Activated CD8-positive, alpha-beta memory T cell treated with anti-CD3 and anti-CD28 coated beads for 36 hours (primary cell): Measurements from ENCODE around the gene BAG1. TPM values are rescaled to one million over a fixed set of nuclear protein-coding genes. Genes with fewer than 3 reads are reported as not detected.

ENCODE experiments used
- CTCF ChIA-PET: fragments of 350-600 bp; sonication (Branson Sonifier 250); formaldehyde crosslinking; loops from one replicate; lab custom pipeline; 2021; ENCODE audit warnings: antibody characterized with exemption; lab: Charles Lee
- POLR2A ChIA-PET: fragments of 350-600 bp; sonication (Branson Sonifier 250); formaldehyde crosslinking; loops from one replicate; lab custom pipeline; 2021; ENCODE audit warnings: antibody characterized with exemption; lab: Charles Lee
- total RNA-seq, 2 experiments: library from RNA; stranded (reverse); gene quantifications; one replicate each; pipeline ENCODE4 v1.2.3, GENCODE V29; 2021

The BAG1 gene
- 10 to 100 TPM; 76.9 to 78.8 TPM for total RNA-seq

DNA sequence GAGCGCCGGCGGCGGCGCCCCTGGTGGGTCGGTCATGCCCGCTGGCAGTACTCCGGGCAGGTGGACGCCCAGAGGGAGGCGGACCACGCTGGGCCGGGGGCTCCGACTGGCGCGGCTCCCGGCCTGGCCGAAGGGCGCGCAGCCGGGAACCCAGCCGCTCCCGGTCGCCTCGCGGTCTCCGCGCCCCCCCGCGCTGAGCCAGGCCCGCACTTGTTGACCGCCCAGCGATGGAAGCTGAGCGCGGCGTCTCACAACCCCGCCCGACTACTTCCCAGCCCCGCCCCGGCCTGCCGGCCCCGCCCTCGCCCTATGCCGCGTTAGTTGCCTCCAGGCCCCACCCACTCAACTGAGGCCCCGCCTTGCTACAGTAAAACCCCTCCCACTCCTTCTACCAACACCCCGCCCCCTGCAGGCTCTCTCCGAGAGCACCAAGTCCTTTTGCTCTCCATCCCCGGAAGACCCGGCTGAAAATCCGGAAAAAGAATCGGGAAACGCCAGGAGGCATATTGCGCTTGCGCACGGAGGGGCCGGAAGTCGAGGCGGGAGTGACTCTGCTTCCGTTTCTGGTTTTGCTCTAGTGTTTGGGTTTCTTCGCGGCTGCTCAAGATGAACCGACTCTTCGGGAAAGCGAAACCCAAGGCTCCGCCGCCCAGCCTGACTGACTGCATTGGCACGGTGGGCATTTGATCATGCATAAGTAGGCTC, at the start of gene BAG1, which contains the start of gene CHMP5:
TSS of gene BAG1 (minus strand) at position 236 of the 705 bp plus-strand sequence.
TSS of gene CHMP5 (plus strand) at position 577 of the 705 bp plus-strand sequence. CDS start at position 607, 30 bp downstream.
- POLR2A ChIA-PET = interaction anchor here (2.3 kb wide), 1 partner anchor 25 kb away, joined by 8 read pairs; the partner anchor contains the start of gene NFX1
- CTCF ChIA-PET = interaction anchor here (1.4 kb wide), 1 partner anchor 38 kb away, joined by 3 read pairs; no protein-coding TSS in a partner anchor

DNA sequence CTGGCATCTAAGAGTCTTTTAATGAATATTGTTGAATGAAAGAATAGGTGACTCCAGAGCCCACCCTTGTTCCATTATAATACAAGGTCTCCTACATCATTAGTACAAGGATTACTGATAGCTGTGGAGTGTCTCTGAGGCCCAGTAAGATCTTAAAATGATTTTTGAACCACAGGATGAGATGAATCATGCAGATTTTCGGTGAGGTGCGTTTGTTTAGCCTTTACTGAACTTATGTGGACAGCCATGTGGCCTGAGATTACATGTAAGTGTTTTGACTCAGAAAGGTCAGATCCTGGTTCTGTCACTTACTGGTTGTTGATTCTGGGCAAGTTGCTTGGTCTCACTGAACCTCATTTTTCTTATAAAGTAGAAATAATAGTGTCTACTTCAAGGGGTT, 47.4 kb upstream of the BAG1 start:
- ChIA-PET CTCF (no interaction called here), POLR2A (no interaction called here)

DNA sequence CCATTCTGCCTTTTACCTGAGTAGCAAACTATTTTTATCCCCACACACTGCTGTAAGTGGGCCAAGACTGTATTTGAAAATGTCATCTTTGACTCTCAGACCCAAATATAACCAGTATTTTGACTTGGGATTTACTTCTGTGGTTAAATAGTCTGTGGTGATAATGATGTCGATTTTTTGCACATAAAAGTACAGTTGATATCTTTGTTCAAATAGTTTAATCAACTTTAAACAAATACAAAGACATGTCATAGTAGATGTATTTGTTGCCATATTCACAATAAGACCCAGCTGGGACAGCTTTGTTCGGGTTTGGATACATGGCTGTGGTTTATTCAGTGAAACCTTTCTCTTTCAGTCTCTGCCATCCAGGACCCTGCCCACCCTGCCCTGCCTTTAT, 46.2 kb upstream of the BAG1 start:
- ChIA-PET CTCF (interaction anchor here (1.0 kb wide), 1 partner anchor 10 kb away, joined by 3 read pairs; no protein-coding TSS in a partner anchor), POLR2A (no interaction called here)

DNA sequence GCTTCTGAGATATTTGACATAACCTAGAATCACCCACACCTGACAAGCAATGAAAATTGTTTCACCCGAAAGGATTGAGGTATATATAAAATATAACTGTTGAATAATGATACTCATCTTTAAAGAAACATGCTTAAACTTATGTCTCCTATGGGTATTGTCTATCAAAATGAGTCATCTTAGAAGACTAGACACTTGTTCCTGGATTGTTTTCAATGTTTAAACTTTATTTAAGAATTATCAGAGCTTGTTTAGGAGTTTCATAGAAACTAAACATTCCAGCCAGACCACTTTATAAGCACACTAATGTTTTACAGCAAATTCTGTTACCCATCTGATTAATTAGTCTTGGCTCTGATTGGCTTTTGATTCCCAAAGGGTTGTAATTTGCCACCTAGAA, 45.4 kb upstream of the BAG1 start:
- ChIA-PET CTCF (interaction anchor here (1.0 kb wide), 1 partner anchor 9 kb away, joined by 3 read pairs; no protein-coding TSS in a partner anchor), POLR2A (interaction anchor here (0.5 kb wide), 1 partner anchor 25 kb away, joined by 4 read pairs; no protein-coding TSS in a partner anchor)

DNA sequence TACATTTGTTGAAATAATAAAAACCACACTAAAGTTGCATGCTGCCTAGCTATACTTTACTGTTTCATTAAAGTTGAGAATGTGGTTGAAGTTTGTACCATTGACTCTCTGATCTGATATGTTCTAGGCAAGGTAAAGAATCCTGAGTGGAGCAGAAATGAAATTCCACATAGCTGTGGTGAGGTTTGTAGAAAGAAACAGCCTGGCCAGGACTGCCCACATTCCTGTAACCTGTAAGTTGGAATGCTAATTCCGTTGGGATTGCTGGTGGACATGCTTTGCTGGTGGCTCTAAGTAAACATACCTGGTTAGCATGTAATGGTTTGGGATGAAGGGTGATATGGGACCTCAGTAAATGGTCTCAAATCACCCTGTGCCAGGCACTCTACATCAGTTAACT, 42.6 kb upstream of the BAG1 start:
- POLR2A ChIA-PET = no interaction called here
- CTCF ChIA-PET = interaction anchor here (0.7 kb wide), 1 partner anchor 1278 kb away, joined by 3 read pairs; no protein-coding TSS in a partner anchor

DNA sequence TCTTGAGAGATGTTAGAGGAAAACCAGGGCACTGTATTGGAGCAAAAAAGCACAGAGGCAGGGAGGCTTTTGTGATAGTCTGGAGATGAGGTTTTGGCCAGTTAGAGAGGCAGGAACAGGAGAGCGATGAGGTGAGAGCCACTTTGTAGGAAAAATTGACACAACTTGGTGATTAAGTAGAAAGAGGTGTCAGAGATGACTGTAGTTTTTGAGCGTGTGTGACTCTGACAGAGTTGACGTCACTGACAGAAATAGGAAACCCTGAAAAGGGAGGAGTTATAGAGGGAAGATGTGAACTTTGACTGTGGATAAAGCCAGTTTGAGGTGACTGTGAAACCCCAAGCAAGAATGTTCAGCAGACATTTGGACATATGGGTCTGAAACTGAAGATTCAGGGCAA, 41.5 kb upstream of the BAG1 start:
- ChIA-PET POLR2A (no interaction called here), CTCF (interaction anchor here (0.8 kb wide), 1 partner anchor 15 kb away, joined by 3 read pairs; no protein-coding TSS in a partner anchor)

DNA sequence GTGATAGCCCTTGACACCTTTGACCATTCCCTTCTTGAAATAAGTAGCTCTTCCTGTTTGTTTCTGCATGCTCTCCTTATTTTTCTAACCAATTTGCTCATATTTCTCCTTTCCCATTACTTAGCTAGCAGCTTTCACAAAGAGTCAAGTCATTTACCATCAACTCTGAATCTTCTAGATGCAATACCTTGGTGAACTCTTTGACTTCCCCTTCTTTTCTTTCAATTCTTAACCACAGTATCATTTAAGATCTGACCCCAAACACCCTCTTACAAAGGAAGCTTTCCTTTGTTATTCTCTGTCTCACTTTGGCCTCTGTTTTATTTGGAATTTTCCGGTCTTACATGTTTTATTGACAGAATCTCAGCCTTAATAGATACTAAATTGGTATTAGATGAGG, 39.9 kb upstream of the BAG1 start:
- ChIA-PET CTCF (no interaction called here), POLR2A (interaction anchor here (0.7 kb wide), 1 partner anchor 13 kb away, joined by 5 read pairs; no protein-coding TSS in a partner anchor)

DNA sequence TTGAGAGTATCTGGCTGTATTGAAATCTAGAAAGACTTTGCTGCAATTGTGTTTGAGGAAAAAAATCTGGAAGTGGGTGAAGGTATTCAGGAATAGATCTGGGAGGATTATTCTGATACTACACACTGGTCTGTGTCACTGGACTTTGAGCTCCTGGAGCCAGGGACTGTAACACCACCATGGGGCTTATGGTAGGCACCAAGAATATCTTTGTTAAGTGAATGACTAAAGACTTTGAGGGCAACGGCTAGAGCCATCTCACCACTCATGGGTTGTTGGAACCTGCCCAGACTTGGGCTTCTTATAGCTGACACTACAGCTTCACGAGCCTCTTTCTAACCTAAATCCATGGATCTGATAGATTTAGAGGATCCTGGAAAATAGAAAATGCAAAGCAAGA, 36.0 kb upstream of the BAG1 start:
- CTCF ChIA-PET = interaction anchor here (0.7 to 1.3 kb wide), 3 partner anchors 10 to 26 kb away, joined by 3 to 5 read pairs (median 3); no protein-coding TSS in a partner anchor
- POLR2A ChIA-PET = no interaction called here

DNA sequence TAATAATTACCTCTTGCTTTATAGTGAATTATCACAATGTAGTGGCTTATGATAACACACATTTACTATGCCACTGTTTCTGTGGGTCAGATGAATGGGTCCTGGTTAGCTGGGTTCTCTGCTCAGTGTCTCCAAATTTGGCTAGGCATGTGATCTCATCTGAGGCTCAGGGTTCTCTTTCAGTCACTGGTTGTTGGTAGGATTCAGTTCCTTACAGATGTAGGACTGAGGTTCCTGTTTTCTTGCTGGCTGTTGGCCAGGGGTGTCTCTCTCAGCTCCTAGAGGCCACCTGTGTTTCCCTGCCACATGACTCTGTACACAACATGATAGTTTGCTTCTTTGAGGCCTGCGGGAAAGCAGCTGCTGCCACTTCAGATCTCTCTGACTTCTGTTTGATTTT, 32.9 kb upstream of the BAG1 start:
- ChIA-PET CTCF (interaction anchor here (1.3 kb wide), 1 partner anchor 10 kb away, joined by 5 read pairs; no protein-coding TSS in a partner anchor), POLR2A (no interaction called here)

DNA sequence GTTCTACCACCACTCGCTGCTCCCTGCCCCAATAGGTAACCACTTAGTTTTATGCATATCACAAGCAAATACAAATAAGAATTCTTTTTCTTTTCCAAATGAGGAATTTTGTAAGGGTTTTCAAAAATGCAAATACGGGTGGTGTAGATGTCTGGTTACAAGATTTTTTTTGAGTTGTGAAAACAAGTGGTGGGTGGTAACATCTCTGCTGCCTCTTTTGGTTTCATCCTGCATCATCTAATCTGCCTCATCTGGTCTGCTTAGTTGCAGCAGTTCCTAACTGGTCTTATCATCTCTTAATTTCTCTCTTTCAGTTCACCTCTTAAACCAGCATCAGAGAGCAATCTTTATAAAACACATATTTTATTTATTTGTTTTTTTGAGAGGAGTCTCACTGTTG, 31.1 kb upstream of the BAG1 start:
- CTCF ChIA-PET = no interaction called here
- POLR2A ChIA-PET = no interaction called here

DNA sequence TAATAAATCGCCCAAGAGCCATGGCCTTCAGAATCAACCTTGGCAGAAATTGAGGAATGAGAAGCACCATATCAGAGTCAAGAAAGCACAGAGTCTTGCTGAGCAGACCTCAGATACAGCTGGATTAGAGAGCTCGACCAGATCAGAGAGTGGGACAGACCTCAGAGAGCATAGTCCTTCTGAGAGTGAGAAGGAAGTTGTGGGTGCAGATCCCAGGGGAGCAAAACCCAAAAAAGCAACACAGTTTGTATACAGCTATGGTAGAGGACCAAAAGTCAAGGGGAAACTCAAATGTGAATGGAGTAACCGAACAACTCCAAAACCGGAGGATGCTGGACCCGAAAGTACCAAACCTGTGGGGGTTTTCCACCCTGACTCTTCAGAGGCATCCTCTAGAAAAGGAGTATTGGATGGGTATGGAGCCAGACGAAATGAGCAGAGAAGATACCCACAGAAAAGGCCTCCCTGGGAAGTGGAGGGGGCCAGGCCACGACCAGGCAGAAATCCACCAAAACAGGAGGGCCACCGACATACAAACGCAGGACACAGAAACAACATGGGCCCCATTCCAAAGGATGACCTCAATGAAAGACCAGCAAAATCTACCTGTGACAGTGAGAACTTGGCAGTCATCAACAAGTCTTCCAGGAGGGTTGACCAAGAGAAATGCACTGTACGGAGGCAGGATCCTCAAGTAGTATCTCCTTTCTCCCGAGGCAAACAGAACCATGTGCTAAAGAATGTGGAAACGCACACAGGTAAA, 30.3 kb upstream of the BAG1 start:
- ChIA-PET POLR2A (no interaction called here), CTCF (no interaction called here)

DNA sequence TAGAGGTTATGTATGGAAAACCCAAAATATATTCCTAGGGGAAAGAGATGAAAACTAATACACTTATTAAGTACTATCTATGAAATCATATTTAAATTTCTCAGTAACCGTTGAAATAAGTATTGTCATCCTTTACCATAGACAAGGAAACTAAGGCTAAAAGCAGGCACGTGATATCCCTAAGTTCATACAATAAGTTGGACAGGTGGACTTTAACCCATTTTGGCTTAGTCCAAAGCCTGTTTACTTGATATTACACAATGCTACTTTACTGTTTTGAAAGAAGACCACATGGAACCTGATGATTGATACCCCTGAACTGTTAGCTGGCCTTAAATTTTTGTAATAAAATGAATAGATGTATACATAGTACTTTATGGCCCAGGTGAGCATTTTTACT, 29.3 kb upstream of the BAG1 start:
- CTCF ChIA-PET = no interaction called here
- POLR2A ChIA-PET = no interaction called here

DNA sequence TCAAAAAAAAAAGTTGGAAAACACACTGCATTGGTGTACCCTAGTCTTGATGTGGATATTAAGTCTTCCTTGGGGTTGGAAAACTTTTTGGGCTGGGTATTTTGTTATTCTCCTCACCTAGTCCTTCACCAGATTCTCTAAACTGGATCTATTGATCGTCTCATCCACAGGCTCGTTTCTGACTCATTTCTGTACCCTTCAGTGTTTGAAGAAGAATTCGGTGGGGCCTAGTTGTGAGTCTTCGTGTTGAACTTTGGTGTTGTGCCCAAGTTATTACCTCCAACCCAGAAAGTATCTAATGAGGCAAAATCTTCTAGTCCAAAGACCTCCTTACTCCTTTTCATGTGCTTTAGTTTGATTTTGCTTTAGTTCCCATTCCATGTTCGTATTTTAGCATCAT, 27.4 kb upstream of the BAG1 start:
- POLR2A ChIA-PET = no interaction called here
- CTCF ChIA-PET = interaction anchor here (0.6 kb wide), 1 partner anchor 11 kb away, joined by 3 read pairs; no protein-coding TSS in a partner anchor

DNA sequence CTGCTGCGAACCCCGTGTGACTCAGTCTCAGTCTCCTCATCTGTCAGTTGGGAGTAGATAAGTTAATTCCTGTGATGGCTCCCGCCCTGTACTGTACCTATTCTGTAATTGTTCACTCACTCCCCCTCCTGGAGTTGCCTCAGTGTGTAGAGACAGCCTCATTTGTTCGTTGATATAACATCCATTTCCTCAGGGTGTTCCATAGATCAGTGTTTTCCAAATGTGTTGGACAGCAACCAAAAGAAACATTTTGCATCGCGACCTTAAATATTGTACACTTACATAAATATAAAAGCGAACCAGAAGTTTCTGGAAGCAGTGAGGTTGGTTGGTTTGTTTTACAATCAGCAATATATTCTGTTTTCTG, 26.5 kb upstream of the BAG1 start:
- POLR2A ChIA-PET = interaction anchor here (1.4 kb wide), 1 partner anchor 183 kb away, joined by 3 read pairs; the partner anchor contains the start of gene NOL6
- CTCF ChIA-PET = interaction anchor here (0.6 to 1.7 kb wide), 3 partner anchors 15 to 195 kb away, joined by 3 to 5 read pairs (median 4); no protein-coding TSS in a partner anchor

DNA sequence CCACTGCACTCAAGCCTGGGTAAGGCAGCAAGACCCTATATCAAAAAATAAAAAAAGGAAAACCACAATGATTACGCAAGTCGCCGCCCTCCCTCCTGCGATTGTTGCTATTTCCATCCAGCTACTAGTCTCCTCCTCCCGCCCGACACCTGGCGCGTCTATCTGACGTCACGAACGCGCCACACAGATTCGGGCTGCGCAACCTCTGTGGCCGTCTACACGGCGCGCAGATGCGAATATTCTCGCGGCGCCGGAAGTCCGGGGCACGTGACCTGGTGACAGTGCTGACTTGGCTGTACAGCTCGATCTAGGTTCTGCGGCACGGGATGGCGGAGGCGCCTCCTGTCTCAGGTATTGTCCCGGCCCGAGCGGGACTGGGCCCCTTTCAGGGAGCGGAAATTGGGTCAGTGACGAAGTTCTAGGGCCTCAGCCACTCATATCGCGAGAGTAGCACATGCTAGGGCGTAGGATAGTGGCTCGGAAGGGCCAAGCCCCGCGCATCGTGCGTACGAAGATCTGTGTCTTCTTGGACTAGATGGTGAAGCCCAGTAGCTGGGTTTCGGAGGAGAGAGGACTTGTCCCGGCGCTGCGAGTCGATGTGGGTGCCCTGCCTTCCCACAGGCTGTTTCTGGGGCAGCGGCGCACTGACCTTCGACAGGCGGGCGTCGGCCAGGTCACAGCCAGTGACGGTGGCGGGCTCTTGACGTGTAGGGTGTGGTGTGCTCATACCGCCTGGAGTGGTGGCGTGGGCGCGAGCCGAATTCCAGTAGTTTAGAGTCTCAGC, 25.9 kb upstream of the BAG1 start, which contains the start of gene NFX1:
TSS of gene NFX1 (plus strand) at position 270 of the 784 bp plus-strand sequence. CDS start at position 327, 57 bp downstream.
- POLR2A ChIA-PET = interaction anchor here (0.6 to 1.4 kb wide), 8 partner anchors 27 to 266 kb away, joined by 3 to 8 read pairs (median 3); partner anchors contain the start of genes B4GALT1, BAG1, CHMP5 and DNAJA1
- CTCF ChIA-PET = interaction anchor here (0.6 to 1.7 kb wide), 9 partner anchors 10 to 194 kb away, joined by 3 to 5 read pairs (median 3); no protein-coding TSS in a partner anchor

DNA sequence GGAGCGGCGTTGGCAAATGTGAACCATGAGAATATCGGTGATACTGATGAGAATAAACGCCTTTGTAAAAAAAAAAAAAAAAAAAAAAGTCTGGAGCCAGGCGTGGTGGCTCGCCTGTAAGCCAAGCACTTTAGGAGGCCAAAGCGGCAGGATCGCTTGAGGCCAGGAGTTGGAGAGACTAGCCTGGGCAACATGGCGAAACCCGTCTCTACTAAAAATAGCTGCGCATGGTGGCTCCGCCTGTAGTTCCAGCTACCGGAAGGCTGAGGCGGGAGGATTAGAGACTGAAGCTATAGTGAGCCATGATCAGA, 25.4 kb upstream of the BAG1 start:
- POLR2A ChIA-PET = interaction anchor here (0.6 to 1.4 kb wide), 8 partner anchors 26 to 265 kb away, joined by 3 to 8 read pairs (median 3); partner anchors contain the start of genes B4GALT1, BAG1, CHMP5 and DNAJA1
- CTCF ChIA-PET = interaction anchor here (0.6 to 1.7 kb wide), 7 partner anchors 9 to 177 kb away, joined by 3 to 5 read pairs (median 3); no protein-coding TSS in a partner anchor

DNA sequence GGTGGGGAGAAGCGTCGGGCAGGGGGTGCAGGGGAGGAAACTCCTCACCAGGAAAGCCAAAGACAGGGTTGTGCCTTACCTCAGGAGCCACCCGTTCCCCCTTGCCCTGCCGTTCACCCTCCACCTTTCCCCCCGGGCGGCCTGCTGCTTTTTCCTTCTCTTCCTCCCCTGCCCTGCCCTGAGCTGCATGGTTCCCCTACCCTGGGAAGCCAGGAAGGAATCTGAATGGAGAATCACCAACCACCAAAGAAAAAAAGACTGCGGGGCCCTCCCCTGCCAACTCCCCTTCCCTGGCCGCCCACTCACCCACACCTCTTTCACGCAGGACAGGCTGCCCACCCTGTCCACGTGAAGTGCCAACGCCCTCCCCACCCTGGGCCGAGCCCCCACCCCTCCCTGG, 25.0 kb upstream of the BAG1 start:
- POLR2A ChIA-PET = interaction anchor here (0.7 to 1.4 kb wide), 7 partner anchors 26 to 265 kb away, joined by 3 to 8 read pairs (median 3); partner anchors contain the start of genes B4GALT1, BAG1, CHMP5 and DNAJA1
- CTCF ChIA-PET = interaction anchor here (0.6 to 1.7 kb wide), 5 partner anchors 12 to 177 kb away, joined by 3 to 5 read pairs (median 3); no protein-coding TSS in a partner anchor

DNA sequence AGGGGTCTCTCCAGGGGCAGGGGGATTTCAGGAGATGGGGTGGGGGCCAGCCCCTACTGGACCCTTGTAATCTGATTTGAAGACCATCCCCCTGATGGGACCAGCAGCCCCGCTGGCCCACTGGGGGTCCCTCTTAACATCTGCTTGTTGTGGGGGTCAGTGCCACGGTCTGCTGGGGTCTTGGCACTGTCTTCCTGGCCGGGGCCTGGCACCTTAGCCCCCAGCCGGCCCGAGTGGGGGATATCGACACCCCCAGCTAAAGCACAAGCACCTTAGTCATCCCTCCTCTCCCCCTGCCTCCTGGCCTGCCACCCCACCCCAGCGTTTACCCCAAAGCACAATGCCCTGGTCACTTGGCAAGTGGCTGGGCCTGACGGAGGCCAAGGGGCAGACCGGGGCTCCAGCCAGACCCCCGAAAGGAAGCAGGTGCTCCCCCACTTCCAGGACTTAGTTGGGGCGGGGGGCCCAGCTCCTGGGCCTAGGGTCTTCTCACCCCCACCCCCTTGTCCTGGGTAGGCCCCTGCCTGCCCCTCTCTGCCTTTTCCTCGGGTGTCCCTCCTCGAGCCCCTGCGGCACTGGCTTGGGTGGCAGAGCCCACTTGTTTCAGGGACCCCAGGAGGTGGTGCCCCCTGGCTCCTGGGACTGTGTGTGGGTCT, 24.4 kb upstream of the BAG1 start:
- POLR2A ChIA-PET = no interaction called here
- CTCF ChIA-PET = no interaction called here
